ENCODE data around the gene TESPA1. TPM values are rescaled to one million over a fixed set of nuclear protein-coding genes. Genes with fewer than 3 reads are reported as not detected.

Gene TESPA1
- 35.1 and 41.1 TPM in 2 replicates for total RNA-seq (2014; rRNA removed; shearing (Covaris generic); ENCODE audit: low replicate concordance)

GRCh38 chr12:54984658-54985376, at the start of gene TESPA1:
Gene TESPA1 (minus strand): TSS chr12:54984762. CDS start chr12:54974562, 10,200 bp downstream.
- Histone ChIP-seq H3K9me2 (replicated peaks; ENCODE audit: insufficient read depth, low read length) (no peaks in the 10 kb centered on the region), H3K4me3 (ENCODE audit: low read length) (peak within 1 kb of the TSS; percentile 73), H2AFZ (ENCODE audit: low read length) (no peak within 1 kb of the TSS), H3K27me3 (ENCODE audit: low read length) (no peaks in the 10 kb centered on the region), H3K9me3 (ENCODE audit: low read length) (no peaks in the 10 kb centered on the region), H3K27ac (ENCODE audit: low read length) (peak within 1 kb of the TSS; percentile 74), H3K4me1 (ENCODE audit: low read length) (peaks cover 64% of the 10 kb centered on the region), H3K36me3 (ENCODE audit: insufficient read depth, low read length) (peaks cover 19% of the 10 kb centered on the region; the same call in 1 of the 2 replicates), H3K79me2 (ENCODE audit: low read length) (peaks cover 55% of the 10 kb centered on the region), H4K20me1 (ENCODE audit: insufficient read depth, low read depth, low read length) (no peaks in the 10 kb centered on the region), H3K9ac (ENCODE audit: low read length) (peak within 1 kb of the TSS; percentile 76), H3K4me2 (ENCODE audit: low read depth, low read length, poor library complexity, severe bottlenecking) (peak within 1 kb of the TSS; percentile 81)
- peak; percentile 95 for DNase-seq

GRCh38 chr12:55034218-55034617, 49.7 kb upstream of the TESPA1 start:
- Histone ChIP-seq H3K79me2 (ENCODE audit: low read length) (no peaks in the 10 kb centered on the region), H3K9me2 (replicated peaks; ENCODE audit: insufficient read depth, low read length) (no peaks in the 10 kb centered on the region), H3K4me3 (ENCODE audit: low read length) (no peak overlapping the region)

GRCh38 chr12:55025508-55025907, 40.9 kb upstream of the TESPA1 start:
- Histone ChIP-seq H2AFZ (ENCODE audit: low read length) (no peak overlapping the region), H3K9ac (ENCODE audit: low read length) (no peak overlapping the region), H3K4me3 (ENCODE audit: low read length) (no peak overlapping the region), H3K9me3 (ENCODE audit: low read length) (no peaks in the 10 kb centered on the region), H3K27me3 (ENCODE audit: low read length) (no peaks in the 10 kb centered on the region), H4K20me1 (ENCODE audit: insufficient read depth, low read depth, low read length) (no peaks in the 10 kb centered on the region), H3K27ac (ENCODE audit: low read length) (no peak overlapping the region), H3K79me2 (ENCODE audit: low read length) (no peaks in the 10 kb centered on the region), H3K9me2 (replicated peaks; ENCODE audit: insufficient read depth, low read length) (no peaks in the 10 kb centered on the region), H3K36me3 (ENCODE audit: insufficient read depth, low read length) (no peaks in the 10 kb centered on the region), H3K4me2 (ENCODE audit: low read depth, low read length, poor library complexity, severe bottlenecking) (no peak overlapping the region), H3K4me1 (ENCODE audit: low read length) (no peaks in the 10 kb centered on the region)
- no peak for DNase-seq

More at GRCh38 chr12:55034218-55034617, 49.7 kb upstream of the TESPA1 start:
- Histone ChIP-seq H3K9ac (ENCODE audit: low read length) (no peak overlapping the region), H3K4me2 (ENCODE audit: low read depth, low read length, poor library complexity, severe bottlenecking) (no peak overlapping the region), H3K4me1 (ENCODE audit: low read length) (no peaks in the 10 kb centered on the region), H4K20me1 (ENCODE audit: insufficient read depth, low read depth, low read length) (no peaks in the 10 kb centered on the region), H2AFZ (ENCODE audit: low read length) (no peak overlapping the region), H3K36me3 (ENCODE audit: insufficient read depth, low read length) (no peaks in the 10 kb centered on the region), H3K9me3 (ENCODE audit: low read length) (no peaks in the 10 kb centered on the region), H3K27me3 (ENCODE audit: low read length) (no peaks in the 10 kb centered on the region), H3K27ac (ENCODE audit: low read length) (no peak overlapping the region)
- no peak for DNase-seq

GRCh38 chr12:55024575-55024974, 40.0 kb upstream of the TESPA1 start:
- Histone ChIP-seq H3K79me2 (ENCODE audit: low read length) (no peaks in the 10 kb centered on the region), H3K4me1 (ENCODE audit: low read length) (no peaks in the 10 kb centered on the region), H3K9me2 (replicated peaks; ENCODE audit: insufficient read depth, low read length) (no peaks in the 10 kb centered on the region), H4K20me1 (ENCODE audit: insufficient read depth, low read depth, low read length) (no peaks in the 10 kb centered on the region), H2AFZ (ENCODE audit: low read length) (no peak overlapping the region), H3K9ac (ENCODE audit: low read length) (no peak overlapping the region), H3K27me3 (ENCODE audit: low read length) (no peaks in the 10 kb centered on the region), H3K9me3 (ENCODE audit: low read length) (no peaks in the 10 kb centered on the region), H3K27ac (ENCODE audit: low read length) (no peak overlapping the region), H3K4me3 (ENCODE audit: low read length) (no peak overlapping the region), H3K4me2 (ENCODE audit: low read depth, low read length, poor library complexity, severe bottlenecking) (no peak overlapping the region), H3K36me3 (ENCODE audit: insufficient read depth, low read length) (no peaks in the 10 kb centered on the region)
- DNase-seq: no peak

DNA sequence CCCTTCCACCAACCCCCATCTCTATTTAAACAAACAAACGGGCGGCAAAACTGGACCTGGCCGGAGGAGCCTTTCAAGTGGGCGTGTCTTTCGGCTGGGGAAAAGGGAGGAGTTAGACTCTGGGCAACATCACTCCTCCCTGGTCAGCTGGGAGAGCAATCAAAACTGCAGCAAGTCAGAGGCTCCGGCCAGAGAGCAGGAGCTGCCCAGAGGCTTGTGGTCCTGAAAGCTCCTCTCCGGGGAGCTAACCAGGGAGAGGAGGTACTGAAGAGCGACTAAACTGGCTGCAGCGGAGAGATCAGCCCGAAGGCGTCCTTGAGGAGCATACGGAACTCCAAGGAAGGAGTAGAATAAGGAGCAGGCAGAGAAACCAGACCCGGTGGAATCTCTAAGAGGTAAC, 35.2 kb upstream of the TESPA1 start, which contains the start of gene NEUROD4:
NEUROD4 (plus strand) TSS at position 191 of the 400 bp plus-strand sequence. CDS start 6,466 bp downstream, outside the sequence.
- H3K9me3 ChIP-seq (ENCODE audit: low read length): no peaks in the 10 kb centered on the region
- H3K79me2 ChIP-seq (ENCODE audit: low read length): no peaks in the 10 kb centered on the region
- H4K20me1 ChIP-seq (ENCODE audit: insufficient read depth, low read depth, low read length): no peaks in the 10 kb centered on the region
- H3K27ac ChIP-seq (ENCODE audit: low read length): no peak within 1 kb of the TSS
- no peaks in the 10 kb centered on the region for H3K9me2 ChIP-seq (replicated peaks; ENCODE audit: insufficient read depth, low read length)
- H3K4me1 ChIP-seq (ENCODE audit: low read length): peaks cover 3% of the 10 kb centered on the region; the same call in 1 of the 2 replicates
- no peaks in the 10 kb centered on the region for H3K36me3 ChIP-seq (ENCODE audit: insufficient read depth, low read length)
- H3K4me3 ChIP-seq (ENCODE audit: low read length): no peak within 1 kb of the TSS
- H3K9ac ChIP-seq (ENCODE audit: low read length): no peak within 1 kb of the TSS
- H2AFZ ChIP-seq (ENCODE audit: low read length): no peak within 1 kb of the TSS
- DNase-seq: no peak
- no peak within 1 kb of the TSS for H3K4me2 ChIP-seq (ENCODE audit: low read depth, low read length, poor library complexity, severe bottlenecking)
- no peaks in the 10 kb centered on the region for H3K27me3 ChIP-seq (ENCODE audit: low read length)

GRCh38 chr12:55017416-55017925, 32.9 kb upstream of the TESPA1 start:
- Histone ChIP-seq H3K9ac (ENCODE audit: low read length) (no peak overlapping the region), H3K9me2 (replicated peaks; ENCODE audit: insufficient read depth, low read length) (no peaks in the 10 kb centered on the region), H3K27ac (ENCODE audit: low read length) (no peak overlapping the region), H3K4me2 (ENCODE audit: low read depth, low read length, poor library complexity, severe bottlenecking) (no peak overlapping the region), H3K27me3 (ENCODE audit: low read length) (0 out of 2 replicates have a peak, but pooled peaks cover under 1% of the 10 kb centered on the region), H3K9me3 (ENCODE audit: low read length) (no peaks in the 10 kb centered on the region), H3K79me2 (ENCODE audit: low read length) (no peaks in the 10 kb centered on the region), H2AFZ (ENCODE audit: low read length) (no peak overlapping the region), H3K4me3 (ENCODE audit: low read length) (no peak overlapping the region), H3K4me1 (ENCODE audit: low read length) (peaks cover 3% of the 10 kb centered on the region; the same call in 1 of the 2 replicates), H3K36me3 (ENCODE audit: insufficient read depth, low read length) (no peaks in the 10 kb centered on the region), H4K20me1 (ENCODE audit: insufficient read depth, low read depth, low read length) (no peaks in the 10 kb centered on the region)
- DNase-seq: no peak

- H3K4me2 ChIP-seq (ENCODE audit: low read depth, low read length, poor library complexity, severe bottlenecking): no peak overlapping the region
- H4K20me1 ChIP-seq (ENCODE audit: insufficient read depth, low read depth, low read length): no peaks in the 10 kb centered on the region
- no peaks in the 10 kb centered on the region for H3K79me2 ChIP-seq (ENCODE audit: low read length)
- H3K9me2 ChIP-seq (replicated peaks; ENCODE audit: insufficient read depth, low read length): no peaks in the 10 kb centered on the region
- no peaks in the 10 kb centered on the region for H3K9me3 ChIP-seq (ENCODE audit: low read length)
- no peak overlapping the region for H3K4me3 ChIP-seq (ENCODE audit: low read length)
- no peaks in the 10 kb centered on the region for H3K4me1 ChIP-seq (ENCODE audit: low read length)
- H3K36me3 ChIP-seq (ENCODE audit: insufficient read depth, low read length): no peaks in the 10 kb centered on the region
- 0 out of 2 replicates have a peak, but pooled peaks cover 2% of the 10 kb centered on the region for H3K27me3 ChIP-seq (ENCODE audit: low read length)
- H2AFZ ChIP-seq (ENCODE audit: low read length): no peak overlapping the region
- DNase-seq: no peak
- no peak overlapping the region for H3K27ac ChIP-seq (ENCODE audit: low read length)
- H3K9ac ChIP-seq (ENCODE audit: low read length): no peak overlapping the region
These were observed 24.5 kb upstream of the TESPA1 start for GRCh38 chr12:55008944-55009585.

DNA sequence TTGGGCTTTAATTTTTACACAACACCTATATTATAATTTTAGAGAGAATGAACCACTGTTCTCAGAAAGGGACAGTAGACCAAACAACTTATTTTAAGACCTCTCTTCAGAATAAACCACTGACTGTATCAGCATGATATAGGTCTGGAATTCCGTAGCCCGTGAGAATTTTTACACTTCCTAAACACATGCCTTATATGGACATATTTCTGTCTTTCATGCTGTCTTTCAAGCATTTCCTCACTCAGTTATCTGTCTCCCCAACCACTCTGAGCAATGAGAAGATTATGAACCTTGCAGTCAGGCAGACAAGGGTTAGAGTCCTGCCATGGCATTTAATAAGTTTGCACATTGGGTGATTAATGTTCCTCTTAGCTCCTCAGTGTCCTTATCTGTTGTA, 17.8 kb upstream of the TESPA1 start:
- peaks cover 2% of the 10 kb centered on the region; the same call in 1 of the 2 replicates for H3K36me3 ChIP-seq (ENCODE audit: insufficient read depth, low read length)

More for the DNA sequence above, 17.8 kb upstream of the TESPA1 start:
- Histone ChIP-seq H3K4me2 (ENCODE audit: low read depth, low read length, poor library complexity, severe bottlenecking) (no peak overlapping the region), H3K27ac (ENCODE audit: low read length) (no peak overlapping the region), H2AFZ (ENCODE audit: low read length) (no peak overlapping the region), H3K4me1 (ENCODE audit: low read length) (peaks cover 26% of the 10 kb centered on the region), H3K9me2 (replicated peaks; ENCODE audit: insufficient read depth, low read length) (no peaks in the 10 kb centered on the region), H3K4me3 (ENCODE audit: low read length) (no peak overlapping the region), H3K9ac (ENCODE audit: low read length) (no peak overlapping the region), H4K20me1 (ENCODE audit: insufficient read depth, low read depth, low read length) (no peaks in the 10 kb centered on the region), H3K79me2 (ENCODE audit: low read length) (no peaks in the 10 kb centered on the region), H3K9me3 (ENCODE audit: low read length) (no peaks in the 10 kb centered on the region), H3K27me3 (ENCODE audit: low read length) (no peaks in the 10 kb centered on the region)
- no peak for DNase-seq
